HTERT RPE-1 (cell line): Measurements from ENCODE around the gene KRT86.
"Not testable (repeated sequence)": the region's sequence is repeated elsewhere in the genome, so short reads cannot be mapped to it uniquely, and the experiment has no call there.

Experiments used
- in situ Hi-C: fragments of 300-500 bp; cut with MboI; formaldehyde crosslinking; loops from 4 replicates; pipeline ENCODE4 v1.14.3; 2020; ENCODE audit warnings: low sequenced_read_pairs

The KRT86 gene

GRCh38 chr12:52251367-52252051, 22.9 kb upstream of the KRT86 start:
- in situ Hi-C loops = no loop called here

GRCh38 chr12:52252175-52252615, 22.2 kb upstream of the KRT86 start:
- in situ Hi-C loops = not testable (repeated sequence)

- in situ Hi-C loops = no loop called here
Observed at GRCh38 chr12:52252728-52253343, 21.6 kb upstream of the KRT86 start.

GRCh38 chr12:52253391-52254179, 20.9 kb upstream of the KRT86 start:
- in situ Hi-C loops = no loop called here

- in situ Hi-C loops = no loop called here
Observed at GRCh38 chr12:52254180-52254964, 20.1 kb upstream of the KRT86 start.

- in situ Hi-C loops = no loop called here
Observed at GRCh38 chr12:52254965-52255751, 19.3 kb upstream of the KRT86 start.

GRCh38 chr12:52255926-52256583, 18.4 kb upstream of the KRT86 start:
- in situ Hi-C loops = no loop called here

GRCh38 chr12:52256584-52256935, 17.9 kb upstream of the KRT86 start:
- in situ Hi-C loops = no loop called here

- in situ Hi-C loops = no loop called here
Observed at GRCh38 chr12:52257074-52257551, 17.3 kb upstream of the KRT86 start.

GRCh38 chr12:52257922-52258321, 16.5 kb upstream of the KRT86 start:
- in situ Hi-C loops = not testable (repeated sequence)

GRCh38 chr12:52258335-52258901, 16.0 kb upstream of the KRT86 start:
- in situ Hi-C loops = no loop called here

- in situ Hi-C loops = no loop called here
Observed at GRCh38 chr12:52259657-52260243, 14.7 kb upstream of the KRT86 start.

GRCh38 chr12:52260361-52261207, 13.9 kb upstream of the KRT86 start:
- in situ Hi-C loops = no loop called here

GRCh38 chr12:52261208-52261484, 13.3 kb upstream of the KRT86 start:
- in situ Hi-C loops = no loop called here

- in situ Hi-C loops = no loop called here
Observed at GRCh38 chr12:52262286-52262685, 12.2 kb upstream of the KRT86 start.

GRCh38 chr12:52263761-52264434, 10.5 kb upstream of the KRT86 start:
- in situ Hi-C loops = no loop called here

GRCh38 chr12:52264435-52264825, 10.0 kb upstream of the KRT86 start:
- in situ Hi-C loops = no loop called here

- in situ Hi-C loops = no loop called here
Observed at GRCh38 chr12:52266514-52266913, 7.9 kb upstream of the KRT86 start.
